GM19463 (cell line): Measurements from ENCODE around the gene PTTG1IP.
"Not testable (repeated sequence)": the region's sequence is repeated elsewhere in the genome, so short reads cannot be mapped to it uniquely, and the experiment has no call there.

Experiments
- ATAC-seq: cut with Tn5 transposase; IDR thresholded peaks from one replicate; pipeline ENCODE4 v1.9.1; 2021; ENCODE audit warnings: mild to moderate bottlenecking, moderate library complexity; ENCODE audit not compliant: unreplicated experiment

Gene PTTG1IP, protein sequence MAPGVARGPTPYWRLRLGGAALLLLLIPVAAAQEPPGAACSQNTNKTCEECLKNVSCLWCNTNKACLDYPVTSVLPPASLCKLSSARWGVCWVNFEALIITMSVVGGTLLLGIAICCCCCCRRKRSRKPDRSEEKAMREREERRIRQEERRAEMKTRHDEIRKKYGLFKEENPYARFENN

GRCh38 chr21:44873356-44874239 lies at the start of gene PTTG1IP:
Gene PTTG1IP (minus strand): TSS chr21:44873690. CDS start chr21:44873616, 74 bp downstream.
- ATAC-seq = peak; percentile 74

DNA sequence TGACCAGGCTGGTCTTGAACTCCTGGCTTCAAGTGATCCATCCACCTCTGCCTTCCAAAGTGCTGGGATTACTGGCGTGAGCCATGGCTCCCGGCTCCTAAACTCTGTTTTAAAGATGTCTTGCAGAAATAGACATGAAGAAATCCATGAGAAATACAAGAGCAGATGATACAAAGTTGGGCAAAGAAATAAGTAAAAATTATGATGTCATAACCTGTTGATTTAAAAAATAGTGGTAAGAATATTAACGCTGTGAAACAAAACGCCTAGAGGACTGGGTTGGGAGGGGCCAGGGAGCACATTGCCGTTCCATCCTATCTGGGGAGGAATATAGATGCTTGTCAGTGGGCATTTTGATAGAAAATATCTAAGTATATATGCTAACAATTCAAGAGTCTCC lies 48.4 kb upstream of the PTTG1IP start:
- ATAC-seq = no peak

GRCh38 chr21:44920694-44921604 lies 47.5 kb upstream of the PTTG1IP start, which contains the start of gene ITGB2:
Gene ITGB2 (minus strand): TSS chr21:44920899. CDS start chr21:44910782, 10,117 bp downstream.
- ATAC-seq = peak; percentile 84

- peak; percentile 21 for ATAC-seq
Observed at GRCh38 chr21:44919913-44920693, 46.6 kb upstream of the PTTG1IP start.

DNA sequence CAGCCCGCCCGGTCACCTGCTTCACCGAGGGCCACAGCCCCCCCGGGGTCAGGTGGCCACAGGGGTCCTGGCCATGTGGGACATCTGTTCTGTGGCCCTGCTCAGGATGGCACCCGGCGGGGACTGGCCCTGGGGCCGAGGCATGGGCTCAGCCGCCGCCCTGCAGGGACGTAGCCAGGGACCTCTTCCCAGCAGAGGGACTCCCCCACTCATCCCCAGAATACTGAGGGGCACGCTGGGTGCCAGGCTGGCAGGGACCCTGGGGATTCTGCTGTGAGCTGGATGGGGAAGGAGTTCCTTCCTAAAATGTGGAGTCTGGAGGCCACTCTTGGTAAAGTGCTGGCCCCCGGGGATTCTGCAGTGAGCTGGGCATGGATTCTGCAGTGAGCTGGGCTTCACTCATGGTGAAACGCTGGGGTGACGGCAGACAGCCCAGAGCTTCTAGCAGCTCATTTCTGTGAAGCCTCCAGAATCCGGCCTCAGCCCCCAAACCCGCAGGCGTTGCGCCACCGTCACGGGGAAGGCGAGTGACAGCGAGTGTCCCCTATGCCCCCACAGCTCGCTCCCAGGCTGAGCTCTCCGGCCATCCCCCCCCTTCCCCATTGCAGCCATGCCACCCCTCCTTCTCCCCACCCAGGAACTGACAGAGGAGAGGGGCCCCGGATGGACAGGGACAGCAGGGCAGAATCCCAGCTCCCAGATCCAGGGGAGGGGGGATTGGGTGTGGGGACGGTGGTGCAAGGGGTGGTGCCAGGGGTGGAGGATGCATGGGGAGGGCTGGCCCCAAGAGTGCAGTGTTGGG lies 45.8 kb upstream of the PTTG1IP start:
- ATAC-seq = no peak

GRCh38 chr21:44918581-44919033 lies 45.1 kb upstream of the PTTG1IP start:
- no peak for ATAC-seq

- no peak for ATAC-seq
Observed at GRCh38 chr21:44918107-44918470, 44.6 kb upstream of the PTTG1IP start.

- ATAC-seq = no peak
Observed at GRCh38 chr21:44917446-44918106, 44.1 kb upstream of the PTTG1IP start.

DNA sequence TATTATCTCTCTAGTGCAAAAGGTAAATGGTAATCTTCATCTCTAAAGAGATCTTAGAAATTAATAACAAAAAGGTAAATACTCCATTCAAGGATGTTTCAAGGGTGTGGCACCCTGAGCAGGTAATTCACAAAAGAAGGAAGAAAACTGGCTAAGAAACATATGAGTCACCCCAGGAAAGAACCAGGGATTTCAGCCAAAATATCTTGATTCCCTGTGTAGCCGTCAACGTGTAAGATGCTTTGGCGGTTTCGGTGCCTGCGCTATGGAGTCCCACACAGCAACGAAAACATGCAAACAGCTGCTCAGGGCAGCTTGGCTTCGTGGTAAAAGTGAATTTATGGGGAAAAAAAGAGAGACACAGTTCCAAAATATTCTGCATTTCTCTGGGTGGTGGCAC lies 43.5 kb upstream of the PTTG1IP start:
- no peak for ATAC-seq

DNA sequence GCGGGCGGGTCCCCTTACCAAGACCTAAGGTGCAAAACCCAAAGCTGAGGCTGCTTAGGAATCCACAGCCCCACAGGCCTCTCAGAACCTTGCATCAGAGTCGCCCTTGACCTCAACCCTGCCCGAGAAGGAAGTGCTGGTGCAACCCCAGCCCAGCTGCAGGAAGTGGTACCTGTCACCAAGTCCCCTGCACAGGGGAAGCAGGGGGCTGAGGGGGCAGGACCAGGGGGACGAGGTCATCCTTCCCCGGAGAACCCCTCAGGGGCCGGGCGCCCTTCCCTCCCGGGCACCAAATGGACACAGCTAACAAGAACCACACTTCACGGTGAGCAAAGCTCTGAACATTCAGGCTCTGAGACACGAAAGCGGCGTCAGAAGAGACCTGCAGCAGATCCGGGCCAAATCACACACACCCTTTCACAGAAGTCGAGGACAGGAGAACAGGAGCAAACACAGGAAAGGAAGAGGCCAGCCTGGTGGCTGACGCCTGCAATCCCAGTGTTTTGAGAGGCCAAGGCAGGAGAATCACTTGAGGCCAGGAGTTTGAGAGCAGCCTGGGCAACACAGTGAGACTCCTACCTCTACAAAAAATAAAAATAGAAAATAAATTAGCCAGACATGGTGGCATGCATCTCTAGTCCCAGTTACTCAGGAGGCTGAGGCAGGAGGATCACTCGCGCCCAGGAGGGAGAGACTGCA lies 40.8 kb upstream of the PTTG1IP start:
- no peak for ATAC-seq

DNA sequence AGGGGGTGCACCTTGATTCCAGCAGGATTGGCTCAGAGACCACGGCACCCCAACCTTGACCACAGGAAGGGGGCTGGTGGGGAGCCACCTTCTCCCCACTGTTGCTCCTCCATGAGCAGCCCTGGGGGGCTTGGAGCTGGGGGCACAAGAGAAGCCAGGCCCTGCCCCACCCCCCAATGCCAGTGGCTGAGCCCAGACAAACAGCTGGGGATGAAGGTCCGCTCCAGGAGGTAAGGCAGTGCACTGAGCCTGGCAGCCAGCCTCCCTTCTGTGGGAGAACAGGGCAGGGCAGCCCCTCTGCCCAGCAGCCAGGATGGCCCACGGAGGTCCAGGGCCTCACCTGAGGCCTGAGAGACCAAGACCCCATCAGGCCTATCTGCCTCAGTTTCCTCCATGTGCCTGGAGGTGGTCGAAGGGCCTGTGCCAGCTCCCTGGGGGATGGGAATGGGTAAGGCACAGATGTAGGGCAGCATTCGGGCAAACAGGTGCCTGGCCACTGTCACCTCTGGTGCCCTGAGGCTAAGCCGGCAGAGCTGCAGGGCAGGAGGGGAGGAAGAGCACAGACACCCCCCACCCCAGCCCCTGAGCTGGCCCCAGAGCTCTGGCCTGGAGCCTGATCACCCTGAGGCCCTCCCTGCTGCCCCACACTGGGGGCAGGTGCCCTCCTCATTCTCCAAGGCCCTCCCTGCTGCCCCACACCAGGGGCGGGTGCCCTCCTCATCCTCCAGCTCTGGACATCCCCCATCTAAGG lies 40.1 kb upstream of the PTTG1IP start:
- ATAC-seq = no peak

GRCh38 chr21:44912506-44913412 lies 39.3 kb upstream of the PTTG1IP start:
- not testable (repeated sequence) for ATAC-seq

DNA sequence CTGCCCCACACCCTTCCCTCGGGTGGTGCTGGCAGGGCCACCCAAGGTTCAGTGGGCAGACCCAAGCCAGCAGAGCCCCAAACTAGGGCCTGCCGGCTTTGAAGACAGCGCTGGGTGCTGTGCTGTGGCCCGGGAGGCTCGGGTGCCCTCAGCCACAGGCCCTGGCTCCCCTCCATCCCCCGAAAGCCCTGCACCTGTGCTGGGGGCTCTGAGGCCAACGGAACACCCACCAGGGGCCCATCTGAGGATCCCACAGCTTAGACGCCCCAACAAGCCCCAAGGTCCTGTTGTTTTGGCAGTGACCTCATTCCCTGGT lies 38.6 kb upstream of the PTTG1IP start:
- peak; percentile 15 for ATAC-seq

DNA sequence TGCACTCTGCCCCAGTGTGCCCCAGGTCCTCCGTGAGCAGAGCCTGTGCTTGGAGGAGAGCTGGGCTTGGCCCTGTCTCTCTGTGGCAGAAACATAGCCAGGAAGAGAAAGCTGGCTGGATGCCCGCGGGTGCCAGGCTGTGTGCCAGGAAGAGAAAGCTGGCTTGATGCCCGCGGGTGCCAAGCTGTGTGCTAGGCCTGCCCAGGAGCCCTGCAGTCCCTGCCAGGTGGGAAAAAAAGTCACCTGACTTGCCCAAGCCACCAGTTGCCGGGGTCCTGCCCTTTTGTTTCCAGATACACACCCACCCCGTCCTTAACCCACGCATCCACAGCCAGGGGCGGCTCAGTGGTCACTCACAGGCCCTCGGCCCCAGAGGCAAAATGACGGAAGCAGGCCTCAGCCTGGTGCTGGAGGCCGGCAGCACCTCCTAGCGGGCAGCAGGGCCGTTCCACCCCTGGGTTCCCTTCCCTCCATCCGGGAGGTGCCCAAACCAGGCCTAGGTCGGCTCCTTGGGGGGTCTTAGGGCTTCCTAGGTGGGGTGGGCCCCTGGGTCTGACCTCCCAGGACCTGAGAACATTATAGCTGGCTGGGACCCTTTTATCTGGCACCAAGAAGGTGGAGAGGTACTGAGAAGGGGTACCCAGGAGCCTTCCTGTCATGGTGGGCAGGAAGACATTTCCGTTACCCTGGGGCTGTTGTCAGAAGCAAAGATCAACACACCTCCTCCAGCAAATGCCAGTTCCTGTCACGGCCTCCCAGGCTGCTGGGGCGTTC lies 38.1 kb upstream of the PTTG1IP start:
- ATAC-seq = peak; percentile 46

DNA sequence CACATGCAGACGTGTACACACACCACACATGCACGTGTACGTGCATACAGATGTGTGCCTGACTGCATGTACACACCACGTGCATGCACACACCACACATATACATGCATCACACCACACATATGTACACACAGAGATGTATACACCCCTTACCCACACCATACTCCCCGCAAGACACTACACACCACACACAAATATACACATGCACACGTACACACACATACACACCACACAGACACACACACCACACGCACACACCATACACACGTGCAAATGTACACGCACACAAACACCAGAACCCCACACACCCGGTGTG lies 37.5 kb upstream of the PTTG1IP start:
- ATAC-seq = no peak
